Aorta (tissue), 5 donors: Measurements from ENCODE around the gene IQSEC1. TPM values are rescaled to one million over a fixed set of nuclear protein-coding genes. Genes with fewer than 3 reads are reported as not detected.

Experiments used
- ATAC-seq: fragments of 200-7000 bp; cut with Tn5 transposase; one replicate; pipeline ENCODE4 v1.9.1; 2022; ENCODE audit warnings: moderate library complexity; ENCODE audit not compliant: low FRiP score
- DNase-seq, 2 donors: peaks; one replicate each; pipeline ENCODE4 v3.0.0-alpha.2; 2020
- H3K27ac ChIP-seq, 2 donors: one replicate each; pipeline ENCODE4 v1.5.1; 2013; ENCODE audit warnings: low read length in 2 of 2, mild to moderate bottlenecking in 2 of 2, moderate library complexity in 2 of 2, control low read depth in 1 of 2, inconsistent platforms in 1 of 2, low read depth in 1 of 2
- H3K27me3 ChIP-seq, 2 donors: one replicate each; pipeline ENCODE4 v1.6.1; 2013; ENCODE audit warnings: control low read depth in 1 of 2, low read length in 1 of 2, mild to moderate bottlenecking in 1 of 2, moderate library complexity in 1 of 2; ENCODE audit not compliant: insufficient read depth in 2 of 2, control insufficient read depth in 1 of 2
- H3K36me3 ChIP-seq, 2 donors: one replicate each; pipeline ENCODE4 v1.6.1; 2013; ENCODE audit warnings: control low read depth in 1 of 2, low read length in 1 of 2, mild to moderate bottlenecking in 1 of 2; ENCODE audit not compliant: insufficient read depth in 2 of 2, control insufficient read depth in 1 of 2
- H3K4me1 ChIP-seq, 2 donors: one replicate each; pipeline ENCODE4 v1.6.1; 2013; ENCODE audit warnings: low read length in 2 of 2, control low read depth in 1 of 2, mild to moderate bottlenecking in 1 of 2, moderate library complexity in 1 of 2; ENCODE audit not compliant: insufficient read depth in 2 of 2, control insufficient read depth in 1 of 2
- H3K4me3 ChIP-seq, 2 donors: one replicate each; pipeline ENCODE4 v1.5.1; 2013; ENCODE audit warnings: low read length in 2 of 2, control low read depth in 1 of 2, mild to moderate bottlenecking in 1 of 2
- H3K9me3 ChIP-seq: one replicate; pipeline ENCODE4 v1.6.1; 2013; ENCODE audit warnings: mild to moderate bottlenecking, low read length; ENCODE audit not compliant: control insufficient read depth
- WGBS, 2 donors: extraction: QIAGEN DNeasy Blood & Tissue Kit; methylation state at CpG; one replicate each; pipeline ENCODE4 v1.1.7; 2013; 5-methylcytosine and 5-hydroxymethylcytosine counted together
- intact Hi-C, 2 donors: fragments of 100-400 bp; cut with DNase I; formaldehyde crosslinking; loops; one replicate each; pipeline versions ENCODE4 v1.14.2 to v1.15.0; 2022
- polyA plus RNA-seq, 2 donors: library from polyadenylated mRNA; stranded (reverse); fragments of 200-250 nt; gene quantifications; one replicate each; pipeline ENCODE4 v1.2.3, GENCODE V29; 2013
- total RNA-seq, 2 donors: library from RNA; stranded (reverse); fragmentation: NEBNext Ultra II Directional; extraction: Animal tissue kit (Norgen Biotek cat#: 25700); gene quantifications; one replicate each; pipeline ENCODE4 v1.2.1, GENCODE V29; 2021
- donor health status: healthy with polysubstance abuse.
- donor health status: Bipolar disorder and iron deficiency.
- donor health status: DM: no; HTN: no; CAD: no.
- donor health status: DM: no; HTN: no; CAD: no.
- donor health status: DM: yes; HTN: yes; CAD: no.

The IQSEC1 gene
- total and polyA plus RNA-seq, 4 donors: 12.6 to 84.7 (median 49.9) TPM

- Histone ChIP-seq H3K4me1 (no peaks in the 10 kb centered on the region), H3K27ac (no peak overlapping the region), H3K9me3 (no peaks in the 10 kb centered on the region), H3K36me3 (no peaks in the 10 kb centered on the region), H3K27me3 (no peaks in the 10 kb centered on the region), H3K4me3 (no peak overlapping the region)
- DNase-seq (peak in 1 of 2 donors; percentile 68), ATAC-seq (no peak)
- intact Hi-C loops: no loop called here
- WGBS, 2 donors: 89 to 91% methylated on average over 13 of the region's 13 CpGs
Measured at GRCh38 chr3:13103416-13104058, 30.3 kb upstream of the IQSEC1 start.

GRCh38 chr3:13102386-13103345 lies 29.4 kb upstream of the IQSEC1 start:
- no peak overlapping the region for H3K27ac ChIP-seq
- WGBS, 2 donors: 86% methylated on average over 21 of the region's 21 CpGs

GRCh38 chr3:13099707-13100106 lies 26.5 kb upstream of the IQSEC1 start:
- intact Hi-C loops: no loop called here
- no peak for ATAC-seq
- WGBS, 2 donors: 89 to 93% methylated on average over 10 of the region's 10 CpGs

More at GRCh38 chr3:13102386-13103345, 29.4 kb upstream of the IQSEC1 start:
- DNase-seq (peak in 1 of 2 donors; percentile 36), ATAC-seq (no peak)
- intact Hi-C loops: no loop called here
- no peaks in the 10 kb centered on the region for H3K36me3 ChIP-seq
- H3K9me3 ChIP-seq: no peaks in the 10 kb centered on the region
- H3K4me1 ChIP-seq: no peaks in the 10 kb centered on the region
- H3K27me3 ChIP-seq: no peaks in the 10 kb centered on the region
- H3K4me3 ChIP-seq: no peak overlapping the region

GRCh38 chr3:13098192-13098988 lies 25.2 kb upstream of the IQSEC1 start:
- Histone ChIP-seq H3K4me1 (no peaks in the 10 kb centered on the region), H3K27me3 (no peaks in the 10 kb centered on the region), H3K36me3 (no peaks in the 10 kb centered on the region), H3K27ac (no peak overlapping the region), H3K4me3 (no peak overlapping the region), H3K9me3 (no peaks in the 10 kb centered on the region)
- DNase-seq: no peak
- ATAC-seq: no peak
- intact Hi-C loops: no loop called here
- 91% methylated on average over 9 of the region's 9 CpGs for WGBS, 2 donors

More at GRCh38 chr3:13099707-13100106, 26.5 kb upstream of the IQSEC1 start:
- no peak for DNase-seq
- no peaks in the 10 kb centered on the region for H3K27me3 ChIP-seq
- H3K4me1 ChIP-seq: no peaks in the 10 kb centered on the region
- H3K36me3 ChIP-seq: no peaks in the 10 kb centered on the region
- no peak overlapping the region for H3K4me3 ChIP-seq
- H3K27ac ChIP-seq: no peak overlapping the region
- no peaks in the 10 kb centered on the region for H3K9me3 ChIP-seq

- WGBS, 2 donors: 94 to 97% methylated on average over 8 of the region's 8 CpGs
- Histone ChIP-seq H3K27ac (no peak overlapping the region), H3K9me3 (no peaks in the 10 kb centered on the region), H3K27me3 (no peaks in the 10 kb centered on the region), H3K4me1 (no peaks in the 10 kb centered on the region), H3K4me3 (no peak overlapping the region), H3K36me3 (no peaks in the 10 kb centered on the region)
- intact Hi-C loops: no loop called here
- ATAC-seq (no peak), DNase-seq (no peak)
Measured at GRCh38 chr3:13096356-13096755, 23.1 kb upstream of the IQSEC1 start.

GRCh38 chr3:13095408-13095937 lies 22.2 kb upstream of the IQSEC1 start:
- 46 to 61% methylated on average over 21 of the region's 21 CpGs for WGBS, 2 donors
- Histone ChIP-seq H3K27ac (no peak overlapping the region), H3K9me3 (no peaks in the 10 kb centered on the region), H3K27me3 (no peaks in the 10 kb centered on the region), H3K4me1 (no peaks in the 10 kb centered on the region), H3K36me3 (no peaks in the 10 kb centered on the region), H3K4me3 (no peak overlapping the region)
- DNase-seq: no peak
- intact Hi-C loops: no loop called here
- ATAC-seq: no peak

GRCh38 chr3:13093687-13094086 lies 20.5 kb upstream of the IQSEC1 start:
- Histone ChIP-seq H3K27me3 (no peaks in the 10 kb centered on the region), H3K36me3 (no peaks in the 10 kb centered on the region), H3K4me3 (no peak overlapping the region), H3K27ac (no peak overlapping the region), H3K4me1 (no peaks in the 10 kb centered on the region), H3K9me3 (no peaks in the 10 kb centered on the region)
- no peak for DNase-seq
- intact Hi-C loops: loop anchor here in 1 of 2 donors (2.0 kb wide), 2 partner anchors 359 to 555 kb away; no protein-coding TSS in a partner anchor
- WGBS, 2 donors: 66 to 71% methylated on average over 10 of the region's 10 CpGs
- no peak for ATAC-seq
